Stimulated activated CD8-positive, alpha-beta memory T cell treated with anti-CD3 and anti-CD28 coated beads, Interleukin-4, amount 100 ng/mL, for 24 hours (primary cell): ENCODE data around the gene DDX18.
A peak's percentile ranks its signal among the peaks of the same experiment; 100 is the strongest.

Experiments used
- DNase-seq: peaks from one replicate; pipeline ENCODE4 v3.0.0-alpha.2; 2020; ENCODE audit warnings: low read depth

The DDX18 gene

DNA sequence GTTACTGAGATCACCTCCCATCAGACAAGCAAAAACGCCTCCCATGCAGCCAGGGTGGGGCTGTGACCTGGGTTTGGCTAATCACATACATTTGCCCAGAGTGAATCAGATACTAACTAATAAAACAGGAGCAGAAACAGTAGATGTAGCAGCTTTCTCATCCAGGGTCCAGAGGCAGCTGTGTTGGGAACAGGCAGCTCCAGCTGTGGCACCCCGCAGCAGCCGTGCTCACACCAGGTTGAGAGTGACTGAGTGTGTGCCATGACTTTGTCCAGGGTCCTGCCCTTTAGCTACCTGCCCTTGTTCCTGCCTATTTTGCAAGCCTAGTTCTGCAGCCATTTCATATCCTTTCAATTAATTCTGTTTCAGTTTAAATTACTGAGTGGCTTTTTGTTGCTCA is 20.5 kb downstream of the DDX18 start:
- no peak for DNase-seq

- DNase-seq = peak; percentile 42
Observed at GRCh38 chr2:117835990-117836760, 21.7 kb downstream of the DDX18 start.

GRCh38 chr2:117845304-117845703 is 30.8 kb downstream of the DDX18 start:
- no peak for DNase-seq

GRCh38 chr2:117850015-117850414 is 35.5 kb downstream of the DDX18 start:
- DNase-seq = no peak

GRCh38 chr2:117850461-117850860 is 36.0 kb downstream of the DDX18 start:
- no peak for DNase-seq

DNA sequence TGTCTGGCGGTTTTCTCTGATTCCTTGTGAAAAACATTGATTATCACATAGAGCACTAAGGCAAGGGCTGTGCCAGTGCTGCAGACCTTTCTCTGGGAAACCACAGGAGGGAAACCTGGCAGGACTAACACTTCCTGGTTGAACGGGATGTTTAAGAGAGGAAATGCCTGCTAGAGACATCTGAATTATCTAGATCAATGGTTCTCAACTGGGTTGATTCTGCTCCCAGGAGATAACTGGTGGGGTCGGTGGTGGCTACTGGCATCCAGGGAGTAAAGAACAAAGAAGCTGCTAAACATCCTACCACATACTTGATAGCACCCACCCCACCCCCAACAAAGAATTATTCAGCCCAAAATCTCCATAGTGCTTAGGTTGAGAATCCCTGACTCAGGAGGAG is 37.5 kb downstream of the DDX18 start:
- DNase-seq = no peak

DNA sequence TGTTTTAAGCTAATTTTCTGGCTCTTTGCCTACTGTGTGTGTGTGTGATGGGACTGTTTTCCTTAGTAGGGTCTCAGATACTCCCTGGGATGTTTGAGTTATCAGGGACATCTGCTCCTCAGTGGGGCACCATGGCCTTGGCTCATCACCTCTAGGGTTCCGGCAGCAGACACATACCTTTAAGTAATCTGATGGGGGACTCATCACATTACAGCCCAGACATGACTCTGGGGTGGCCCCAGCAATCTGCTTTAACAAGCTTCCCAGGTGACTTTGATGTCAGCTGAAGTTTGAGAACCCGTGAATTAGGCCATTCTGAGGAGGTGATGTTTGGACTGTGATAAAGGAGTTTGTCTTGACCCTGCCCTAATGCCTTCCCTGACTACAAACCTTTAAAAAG is 38.8 kb downstream of the DDX18 start:
- DNase-seq = no peak

DNA sequence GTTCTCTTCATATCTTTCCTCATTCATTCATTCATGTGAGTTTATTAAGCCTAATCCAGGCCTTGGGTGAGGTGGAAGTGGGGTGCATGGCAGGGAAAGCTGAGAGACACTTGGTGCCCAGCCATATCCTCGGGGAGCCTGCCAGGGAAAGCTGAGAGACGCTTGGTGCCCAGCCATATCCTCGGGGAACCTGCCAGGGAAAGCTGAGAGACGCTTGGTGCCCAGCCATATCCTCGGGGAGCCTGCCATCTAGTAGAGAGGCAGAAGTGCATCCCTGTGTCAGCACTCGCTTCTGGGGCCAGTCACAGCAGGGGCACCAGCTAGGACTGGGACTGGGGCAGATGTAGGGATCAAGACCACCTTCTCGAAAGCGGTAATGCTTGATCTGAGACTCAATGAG is 39.4 kb downstream of the DDX18 start:
- DNase-seq = no peak

DNA sequence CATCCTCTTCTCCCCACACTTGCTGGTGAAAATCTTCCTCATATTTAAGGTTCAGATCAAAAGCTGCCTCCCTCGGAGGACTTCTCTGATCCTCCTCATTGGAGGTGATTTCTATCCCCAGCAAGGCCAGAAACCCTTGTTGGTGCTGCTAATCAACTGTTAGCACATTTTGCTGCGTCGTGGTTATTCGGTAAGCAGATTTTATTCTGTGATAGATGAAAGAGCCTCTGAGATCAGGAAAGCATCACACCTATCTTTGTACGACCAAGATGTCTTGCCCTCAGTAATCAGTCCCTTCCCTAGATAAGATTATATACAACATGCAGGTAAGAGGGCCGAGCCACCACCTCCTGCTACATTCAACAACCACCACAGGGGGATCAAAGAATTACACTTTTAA is 40.1 kb downstream of the DDX18 start:
- no peak for DNase-seq

- DNase-seq = no peak
Observed at GRCh38 chr2:117855886-117856285, 41.4 kb downstream of the DDX18 start.

GRCh38 chr2:117856415-117857210 is 42.1 kb downstream of the DDX18 start:
- DNase-seq = no peak

DNA sequence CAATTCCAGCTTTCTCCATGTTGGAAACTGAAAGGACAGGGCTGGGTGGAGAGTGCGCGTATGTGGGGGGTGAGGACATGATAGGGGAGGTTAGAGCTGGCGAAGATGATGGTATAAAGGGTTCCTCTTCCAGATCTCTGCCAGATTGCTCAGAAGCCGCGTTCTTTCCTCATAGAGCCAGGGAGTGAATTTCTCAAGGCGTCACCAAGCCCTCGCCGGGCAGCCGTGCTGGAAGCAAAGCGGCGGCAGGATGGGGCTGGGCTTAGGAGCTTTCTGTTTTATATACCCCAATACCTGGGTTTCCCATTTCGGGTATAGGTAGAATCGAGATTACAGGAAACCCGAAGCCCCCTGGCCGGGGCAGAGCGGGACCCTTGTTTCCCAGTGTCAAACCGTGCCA is 43.8 kb downstream of the DDX18 start:
- no peak for DNase-seq

DNA sequence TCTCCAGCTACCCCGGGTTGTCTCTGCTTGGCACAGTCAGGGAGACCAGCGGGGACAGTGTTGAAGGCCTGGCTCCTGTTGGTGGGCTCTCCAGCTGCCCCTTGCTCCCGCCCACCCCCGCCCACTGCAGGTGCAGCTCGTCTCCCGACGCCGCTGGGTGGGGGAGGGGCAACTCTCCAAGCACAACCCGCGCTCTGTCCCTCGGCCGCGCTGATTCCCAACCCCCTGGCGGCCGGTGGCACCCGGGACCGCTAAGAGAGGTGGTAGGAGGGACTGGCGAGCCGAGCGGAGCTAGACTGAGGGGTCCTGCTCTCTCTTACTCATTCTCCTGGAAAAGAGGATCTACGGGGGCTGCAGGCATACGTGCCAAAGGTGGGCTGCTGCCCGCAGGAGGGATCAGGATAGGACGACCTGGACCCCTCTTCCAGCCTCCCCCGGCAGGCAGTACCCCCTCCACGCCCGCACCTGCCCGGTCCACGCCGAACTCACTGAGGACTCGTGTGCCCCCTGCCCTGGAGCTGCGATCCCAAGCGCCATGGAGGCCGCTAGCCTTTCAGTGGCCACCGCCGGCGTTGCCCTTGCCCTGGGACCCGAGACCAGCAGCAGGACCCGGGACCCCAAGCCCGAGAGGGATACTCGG is 44.5 kb downstream of the DDX18 start:
- DNase-seq = no peak

- DNase-seq = no peak
Observed at GRCh38 chr2:117859532-117859911, 45.0 kb downstream of the DDX18 start.

- DNase-seq = no peak
Observed at GRCh38 chr2:117859924-117860647, 45.6 kb downstream of the DDX18 start.

GRCh38 chr2:117862459-117862858 is 48.0 kb downstream of the DDX18 start:
- no peak for DNase-seq

DNA sequence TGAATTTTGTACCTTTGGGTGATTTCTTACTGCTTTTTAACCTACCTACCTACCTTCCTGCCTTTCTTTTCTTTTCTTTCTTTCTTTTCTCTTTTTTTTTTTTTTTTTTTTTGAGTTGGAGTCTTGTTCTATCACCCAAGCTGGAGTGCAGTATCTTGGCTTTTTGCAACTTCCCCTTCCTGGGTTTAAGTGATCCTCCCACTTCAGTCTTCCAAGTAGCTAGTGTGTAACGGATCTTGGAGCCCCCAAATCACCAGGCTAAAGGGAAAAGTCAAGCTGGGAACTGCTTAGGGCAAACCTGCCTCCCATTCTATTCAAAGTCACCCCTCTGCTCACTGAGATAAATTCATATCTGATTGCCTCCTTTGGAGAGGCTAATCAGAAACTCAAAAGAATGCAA is 61.3 kb downstream of the DDX18 start:
- no peak for DNase-seq

DNA sequence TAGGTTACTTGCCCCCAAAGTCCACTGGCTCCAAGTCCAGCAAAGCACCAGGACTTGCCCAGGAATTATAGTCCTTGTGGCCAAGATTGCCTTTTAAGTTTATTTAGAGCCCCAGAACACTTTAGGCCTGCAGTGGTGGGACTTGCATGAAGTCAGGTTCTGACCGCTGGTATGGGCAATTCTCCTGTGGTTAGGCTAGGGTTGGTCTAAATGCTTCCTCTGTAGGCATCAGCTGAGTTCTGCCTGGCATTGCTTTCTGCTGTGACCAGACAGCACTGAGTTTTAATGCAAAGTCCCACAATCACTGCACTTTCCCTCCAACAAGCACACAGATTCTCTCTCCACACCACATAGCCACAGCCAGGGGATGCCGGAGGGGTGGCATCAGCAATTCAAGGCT is 64.5 kb downstream of the DDX18 start:
- no peak for DNase-seq
